H1 (cell line): ENCODE measurements around the gene GPHB5. TPM values are rescaled to one million over a fixed set of nuclear protein-coding genes. Genes with fewer than 3 reads are reported as not detected.

ENCODE experiments used
- CTCF ChIA-PET: fragments of 300-600 bp; sonication (Branson Sonifier 250); formaldehyde crosslinking; loops from one replicate; lab custom pipeline; 2021; ENCODE audit not compliant: partially characterized antibody; lab: Charles Lee
- POLR2A ChIA-PET: fragments of 300-600 bp; sonication (Branson Sonifier 250); formaldehyde crosslinking; loops from one replicate; lab custom pipeline; 2021; ENCODE audit warnings: inconsistent platforms; ENCODE audit not compliant: partially characterized antibody; lab: Charles Lee
- DNase-seq, 2 experiments: peaks; one replicate each; pipeline versions ENCODE4 v3.0.0 to v3.0.0-alpha.2; 2010 to 2022; ENCODE audit warnings: low spot score in 2 of 2, low read depth in 1 of 2, mixed read lengths in 1 of 2
- FAIRE-seq: peaks from 2 replicates; lab custom pipeline; 2011; peaks lifted over from hg19 to GRCh38; lab: Jason Lieb, UNC
- H2AFZ ChIP-seq: 2 replicates; pipeline ENCODE4 v1.8.1; 2012; ENCODE audit warnings: low read length, inconsistent platforms
- H2AK5ac ChIP-seq: 2 replicates; pipeline ENCODE4 v1.6.1; 2013; ENCODE audit warnings: low read depth, low read length
- H2BK120ac ChIP-seq: replicated peaks from 2 replicates; pipeline ENCODE3; 2013; ENCODE audit warnings: low read depth, low read length, inconsistent platforms
- H2BK12ac ChIP-seq: 2 replicates; pipeline ENCODE4 v1.6.1; 2013; ENCODE audit warnings: low read depth, low read length
- H2BK15ac ChIP-seq: 2 replicates; pipeline ENCODE4 v1.6.1; 2013; ENCODE audit warnings: low read length
- H2BK20ac ChIP-seq: 2 replicates; pipeline ENCODE4 v1.6.1; 2013; ENCODE audit warnings: low read length
- H2BK5ac ChIP-seq: 2 replicates; pipeline ENCODE4 v1.6.1; 2013; ENCODE audit warnings: low read depth, low read length
- H3K14ac ChIP-seq: 2 replicates; pipeline ENCODE4 v1.6.1; 2013; ENCODE audit warnings: inconsistent platforms; ENCODE audit not compliant: insufficient read length
- H3K18ac ChIP-seq: 2 replicates; pipeline ENCODE4 v1.6.1; 2013; ENCODE audit warnings: low read length; ENCODE audit errors: extremely low read depth
- H3K23ac ChIP-seq: 2 replicates; pipeline ENCODE4 v1.6.1; 2013; ENCODE audit warnings: inconsistent platforms; ENCODE audit not compliant: insufficient read length
- H3K23me2 ChIP-seq: 2 replicates; pipeline ENCODE4 v1.6.1; 2013; ENCODE audit warnings: low read depth, low read length
- H3K27ac ChIP-seq: 2 replicates; pipeline ENCODE4 v1.6.1; 2011; ENCODE audit warnings: low read depth, low read length, inconsistent platforms
- H3K27me3 ChIP-seq, 4 experiments: replicated peaks in 1 of 4; 1 replicate in 1 of 4; 2 replicates in 3 of 4; pipeline versions ENCODE4 v1.6.1 to v1.8.1; 2011 to 2013; ENCODE audit warnings: low read length in 3 of 4, mild to moderate bottlenecking in 3 of 4, inconsistent platforms in 2 of 4, mixed read lengths in 2 of 4, moderate library complexity in 1 of 4; ENCODE audit not compliant: control insufficient read depth in 3 of 4, insufficient read depth in 3 of 4; ENCODE audit errors: extremely low read depth in 1 of 4
- H3K36me3 ChIP-seq, 4 experiments: 2 replicates each; pipeline versions ENCODE4 v1.6.1 to v1.8.1; 2011 to 2013; ENCODE audit warnings: mild to moderate bottlenecking in 4 of 4, low read length in 3 of 4, moderate library complexity in 2 of 4, control low read depth in 1 of 4, inconsistent platforms in 1 of 4; ENCODE audit not compliant: insufficient read depth in 4 of 4, control insufficient read depth in 2 of 4
- H3K4ac ChIP-seq: replicated peaks from 2 replicates; pipeline ENCODE3; 2013; ENCODE audit warnings: low read length, low read depth, mixed read lengths, inconsistent platforms; ENCODE audit not compliant: insufficient read length
- H3K4me1 ChIP-seq, 4 experiments: replicated peaks in 1 of 4; 1 replicate in 1 of 4; 2 replicates in 3 of 4; pipeline versions ENCODE4 v1.6.1 to v1.8.1; 2011 to 2013; ENCODE audit warnings: low read length in 3 of 4, inconsistent platforms in 2 of 4, mixed read lengths in 1 of 4; ENCODE audit not compliant: insufficient read depth in 4 of 4, control insufficient read depth in 3 of 4
- H3K4me2 ChIP-seq, 2 experiments: 2 replicates each; pipeline versions ENCODE4 v1.6.1 to v1.8.1; 2011 to 2013; ENCODE audit warnings: low read depth in 2 of 2, low read length in 2 of 2, control low read depth in 1 of 2, inconsistent platforms in 1 of 2, mild to moderate bottlenecking in 1 of 2; ENCODE audit not compliant: insufficient read depth in 1 of 2
- H3K4me3 ChIP-seq, 4 experiments: fragments of 200-600, 300-600 bp in 1 of 4; sonication (generic), shearing (Covaris generic), sonication (Bioruptor Twin) in 1 of 4; 2 replicates each; pipeline versions ENCODE4 v1.5.1 to v1.8.1; 2011 to 2016; ENCODE audit warnings: low read length in 4 of 4, low read depth in 3 of 4, control low read depth in 2 of 4, inconsistent platforms in 2 of 4, mild to moderate bottlenecking in 2 of 4, mixed read lengths in 1 of 4, moderate library complexity in 1 of 4; ENCODE audit not compliant: insufficient read depth in 2 of 4; ENCODE audit errors: extremely low read depth in 1 of 4
- H3K56ac ChIP-seq: replicated peaks from 2 replicates; pipeline ENCODE3; 2013; ENCODE audit warnings: low read depth, mild to moderate bottlenecking, mixed read lengths, low read length, inconsistent platforms; ENCODE audit not compliant: insufficient read length
- H3K79me1 ChIP-seq: 2 replicates; pipeline ENCODE4 v1.6.1; 2013; ENCODE audit warnings: low read depth, low read length, control low read depth
- H3K79me2 ChIP-seq, 2 experiments: 2 replicates each; pipeline versions ENCODE4 v1.6.1 to v1.8.1; 2012 to 2013; ENCODE audit warnings: low read length in 2 of 2, mild to moderate bottlenecking in 2 of 2, inconsistent platforms in 1 of 2; ENCODE audit not compliant: insufficient read depth in 2 of 2, control insufficient read depth in 1 of 2
- H3K9ac ChIP-seq, 4 experiments: replicated peaks in 1 of 4; 1 replicate in 1 of 4; 2 replicates in 3 of 4; pipeline versions ENCODE4 v1.6.1 to v1.8.1; 2011 to 2013; ENCODE audit warnings: low read depth in 3 of 4, low read length in 3 of 4, control low read depth in 2 of 4, mild to moderate bottlenecking in 2 of 4, moderate library complexity in 2 of 4, inconsistent platforms in 1 of 4; ENCODE audit errors: extremely low read depth in 1 of 4
- H3K9me3 ChIP-seq, 2 experiments: 2 replicates each; pipeline versions ENCODE4 v1.6.1 to v1.8.1; 2012 to 2013; ENCODE audit warnings: mild to moderate bottlenecking in 2 of 2, moderate library complexity in 2 of 2, control low read depth in 1 of 2, inconsistent platforms in 1 of 2, low read depth in 1 of 2, low read length in 1 of 2, mixed read lengths in 1 of 2; ENCODE audit not compliant: insufficient read depth in 2 of 2
- H4K20me1 ChIP-seq, 2 experiments: replicated peaks in 1 of 2; 2 replicates each; pipeline versions ENCODE3 to v1.8.1; 2011 to 2013; ENCODE audit warnings: inconsistent platforms in 2 of 2, low read length in 2 of 2, mild to moderate bottlenecking in 1 of 2; ENCODE audit not compliant: insufficient read depth in 2 of 2, control insufficient read depth in 1 of 2
- H4K5ac ChIP-seq: 2 replicates; pipeline ENCODE4 v1.6.1; 2013; ENCODE audit warnings: low read length, low read depth, mixed read lengths, inconsistent platforms; ENCODE audit not compliant: insufficient read length
- H4K8ac ChIP-seq: 2 replicates; pipeline ENCODE4 v1.8.0; 2013; ENCODE audit warnings: mild to moderate bottlenecking, moderate library complexity, low read length, inconsistent platforms; ENCODE audit not compliant: insufficient read depth; ENCODE audit errors: extremely low read depth
- H4K91ac ChIP-seq: replicated peaks from 2 replicates; pipeline ENCODE3; 2013; ENCODE audit warnings: low read length, mixed read lengths, inconsistent platforms; ENCODE audit not compliant: insufficient read length
- CBX8 ChIP-seq: fragments of 300-800, 300-1000 bp; sonication (generic); IDR thresholded peaks from 2 replicates; pipeline ENCODE4 v1.7.1; 2016; ENCODE audit warnings: low read depth, low read length, borderline replicate concordance
- CEBPB ChIP-seq: IDR thresholded peaks from 2 replicates; pipeline ENCODE4 v1.6.1; 2012; ENCODE audit warnings: low read depth, low read length
- CHD2 ChIP-seq: IDR thresholded peaks from 2 replicates; pipeline ENCODE4 v1.6.1; 2012; ENCODE audit warnings: low read length, improper control_type of control experiment
- EGR1 ChIP-seq: IDR thresholded peaks from 2 replicates; pipeline ENCODE4 v1.6.1; 2011; ENCODE audit warnings: low read depth, low read length, borderline replicate concordance
- EP300 ChIP-seq, 2 experiments: IDR thresholded peaks; 1 replicate in 1 of 2; 2 replicates in 1 of 2; pipeline ENCODE4 v1.6.1; 2011 to 2012; ENCODE audit warnings: low read depth in 2 of 2, low read length in 2 of 2, mild to moderate bottlenecking in 2 of 2, borderline replicate concordance in 1 of 2, inconsistent platforms in 1 of 2, moderate library complexity in 1 of 2
- GABPA ChIP-seq: IDR thresholded peaks from 2 replicates; pipeline ENCODE4 v1.6.1; 2011; ENCODE audit warnings: mild to moderate bottlenecking, low read length, moderate library complexity, borderline replicate concordance; ENCODE audit not compliant: insufficient read depth
- PHF8 ChIP-seq: fragments of 200-600 bp; sonication (generic); conservative IDR thresholded peaks from 2 replicates; pipeline ENCODE4 v1.7.1; 2012; ENCODE audit warnings: low read depth, mild to moderate bottlenecking, inconsistent platforms, low read length, moderate library complexity
- SIN3A ChIP-seq, 2 experiments: IDR thresholded peaks in 1 of 2; conservative IDR thresholded peaks in 1 of 2; 2 replicates each; pipeline ENCODE4 v1.6.1; 2011 to 2012; ENCODE audit warnings: low read length in 2 of 2, improper control_type of control experiment in 1 of 2, low read depth in 1 of 2, mild to moderate bottlenecking in 1 of 2
- WGBS, 2 experiments: shearing (Covaris generic) in 1 of 2; methylation state at CpG; one replicate each; pipeline versions ENCODE4 v1.1.6 to v1.1.7; 2013 to 2015; ENCODE audit warnings: low lambda C conversion rate in 2 of 2, mixed read lengths in 2 of 2, inconsistent platforms in 1 of 2, low coverage in 1 of 2, missing lambda C conversion rate in 1 of 2; ENCODE audit not compliant: insufficient replicate concordance in 2 of 2, insufficient coverage in 1 of 2, insufficient read length in 1 of 2; ENCODE audit errors: extremely low coverage in 1 of 2, missing lambda C conversion rate in 1 of 2; 5-methylcytosine and 5-hydroxymethylcytosine counted together
- polyA plus RNA-seq, 7 experiments: library from polyadenylated mRNA; depleted of rRNA in 3 of 7; stranded (reverse) in 5 of 7; unstranded in 2 of 7; fragments of >200 nt in 5 of 7; fragments of 200-250 nt in 2 of 7; gene quantifications; 1 replicate in 5 of 7; 2 replicates in 1 of 7; 4 replicates in 1 of 7; pipeline versions ENCODE4 v1.2.1 to v1.2.3, GENCODE V29; 2011 to 2013; ENCODE audit warnings: missing spikeins in 2 of 7, mixed read lengths in 2 of 7
- total RNA-seq: library from RNA; stranded (reverse); fragmentation: NEBNext Ultra II Directional; extraction: Animal tissue kit (Norgen Biotek cat#: 25700); gene quantifications from 2 replicates; pipeline ENCODE4 v1.2.1, GENCODE V29; 2021

Gene GPHB5
- total and polyA plus RNA-seq, 2 of the 8 experiments (the other 6 are each of a cell fraction or from before 2014, with no cell fraction given) = not detected

GRCh38 chr14:63268771-63269170, 50.0 kb downstream of the GPHB5 start:
- Histone ChIP-seq H3K27me3 (no peaks in the 10 kb centered on the region), H3K79me2 (no peaks in the 10 kb centered on the region), H3K14ac (no peak overlapping the region), H2BK12ac (no peak overlapping the region), H2BK20ac (no peak overlapping the region), H2AK5ac (no peak overlapping the region), H4K20me1 (no peaks in the 10 kb centered on the region), H3K56ac (no peak overlapping the region), H3K4ac (no peak overlapping the region), H2BK5ac (no peak overlapping the region), H3K23ac (no peak overlapping the region), H2BK120ac (no peak overlapping the region), H2AFZ (no peak overlapping the region), H3K4me3 (no peak overlapping the region), H3K18ac (no peak overlapping the region), H4K91ac (no peak overlapping the region), H3K9ac (no peak overlapping the region), H3K27ac (no peak overlapping the region), H3K36me3 (no peaks in the 10 kb centered on the region), H3K4me2 (no peak overlapping the region), H3K9me3 (peaks cover 14 to 25% of the 10 kb centered on the region in 2 experiments), H4K8ac (no peak overlapping the region), H2BK15ac (no peak overlapping the region), H3K4me1 (no peaks in the 10 kb centered on the region), H3K23me2 (no peaks in the 10 kb centered on the region), H4K5ac (no peak overlapping the region), H3K79me1 (no peaks in the 10 kb centered on the region)
- 93% methylated on average over 5 of the region's 5 CpGs; no CpG with 5 or more reads in 1 of the 2 experiments for WGBS, 2 experiments
- no peak for DNase-seq
- no peak for FAIRE-seq
- POLR2A ChIA-PET = no interaction called here
- CTCF ChIA-PET = interaction anchor here (2.9 kb wide), 1 partner anchor 8 kb away, joined by 18 read pairs; no protein-coding TSS in a partner anchor
- TF ChIP-seq CBX8 (no peak), EP300 (IDR thresholded peaks at IDR 0.05; ENCODE audit: borderline replicate concordance in 1 of 2, low read depth in 2 of 2, low read length in 2 of 2) (no peak), EGR1 (no peak), CHD2 (no peak), PHF8 (no peak), SIN3A (conservative IDR thresholded peaks at IDR 0.05 in 1 of 2, IDR thresholded peaks at IDR 0.05 in 1 of 2; ENCODE audit: low read depth in 1 of 2, low read length in 2 of 2) (no peak), GABPA (no peak), CEBPB (no peak)
